SU-DHL-6 (cell line): ENCODE measurements around the gene KRTAP5-2.
"Not testable (repeated sequence)": the region's sequence is repeated elsewhere in the genome, so short reads cannot be mapped to it uniquely, and the experiment has no call there.

Experiments
- H2AFZ ChIP-seq: fragments of 200-600 bp; sonication (generic); 2 replicates; pipeline ENCODE4 v1.6.1; 2014; ENCODE audit warnings: low read depth, mild to moderate bottlenecking, moderate library complexity, mixed read lengths, antibody characterized with exemption, low read length; ENCODE audit not compliant: severe bottlenecking
- H3F3A ChIP-seq: fragments of 200-600 bp; shearing (Covaris generic); 2 replicates; pipeline ENCODE4 v1.6.0; 2016; ENCODE audit warnings: antibody characterized with exemption, mild to moderate bottlenecking; ENCODE audit not compliant: insufficient read depth
- H3K27ac ChIP-seq: fragments of 200-600 bp; sonication (generic); 2 replicates; pipeline ENCODE4 v1.5.1; 2016; ENCODE audit warnings: low read depth, mild to moderate bottlenecking, low read length, moderate library complexity, mixed read lengths
- H3K27me3 ChIP-seq: fragments of 200-600 bp; sonication (generic), shearing (Covaris generic); 2 replicates; pipeline ENCODE4 v1.6.0; 2014; ENCODE audit warnings: mild to moderate bottlenecking, low read length
- H3K36me3 ChIP-seq: fragments of 200-600 bp; sonication (generic); 2 replicates; pipeline ENCODE4 v1.6.1; 2014; ENCODE audit warnings: mild to moderate bottlenecking, low read length, mixed read lengths
- H3K4me2 ChIP-seq: fragments of 300-600, 200-600 bp; shearing (Covaris generic), sonication (generic); 2 replicates; pipeline ENCODE4 v1.6.0; 2014; ENCODE audit warnings: low read length, low read depth, mild to moderate bottlenecking; ENCODE audit not compliant: poor library complexity, severe bottlenecking
- H3K4me3 ChIP-seq: fragments of 200-600 bp; sonication (generic); 2 replicates; pipeline ENCODE4 v1.5.1; 2014; ENCODE audit warnings: antibody characterized with exemption, low read length, mild to moderate bottlenecking, mixed read lengths; ENCODE audit not compliant: insufficient read depth, poor library complexity, severe bottlenecking
- H3K79me2 ChIP-seq: fragments of 200-600 bp; sonication (generic); 2 replicates; pipeline ENCODE4 v1.6.1; 2014; ENCODE audit warnings: mild to moderate bottlenecking, low read length, moderate library complexity; ENCODE audit not compliant: insufficient read depth
- H3K9ac ChIP-seq: fragments of 200-600 bp; sonication (generic); 2 replicates; pipeline ENCODE4 v1.7.0; 2014; ENCODE audit warnings: mild to moderate bottlenecking, low read length
- H3K9me2 ChIP-seq: fragments of 200-600 bp; sonication (generic); replicated peaks from 2 replicates; pipeline ENCODE4 v1.6.1; 2014; ENCODE audit warnings: low read length; ENCODE audit not compliant: insufficient read depth
- H3K9me3 ChIP-seq: fragments of 200-600 bp; sonication (generic); 2 replicates; pipeline ENCODE4 v1.6.1; 2014; ENCODE audit warnings: low read length, mixed read lengths; ENCODE audit not compliant: insufficient read depth
- H4K20me1 ChIP-seq: fragments of 200-600 bp; sonication (generic); 2 replicates; pipeline ENCODE4 v1.6.1; 2014; ENCODE audit warnings: low read depth, mild to moderate bottlenecking, antibody characterized with exemption, low read length, moderate library complexity, mixed read lengths
- EZH2phosphoT487 ChIP-seq: fragments of 200-600 bp; sonication (generic), shearing (Covaris generic); conservative IDR thresholded peaks from 2 replicates; pipeline ENCODE4 v1.6.1; 2018; ENCODE audit warnings: mild to moderate bottlenecking, antibody characterized with exemption, low read length, moderate library complexity, mixed read lengths
- TF ChIP-seq, protein P1 (sequence below): fragments of 200-600 bp; sonication (generic); IDR thresholded peaks from one replicate; pipeline ENCODE4 v1.5.1; 2017; ENCODE audit warnings: antibody characterized with exemption, mild to moderate bottlenecking, low read length, moderate library complexity; ENCODE audit not compliant: insufficient read depth, poor library complexity, severe bottlenecking

The KRTAP5-2 gene

DNA sequence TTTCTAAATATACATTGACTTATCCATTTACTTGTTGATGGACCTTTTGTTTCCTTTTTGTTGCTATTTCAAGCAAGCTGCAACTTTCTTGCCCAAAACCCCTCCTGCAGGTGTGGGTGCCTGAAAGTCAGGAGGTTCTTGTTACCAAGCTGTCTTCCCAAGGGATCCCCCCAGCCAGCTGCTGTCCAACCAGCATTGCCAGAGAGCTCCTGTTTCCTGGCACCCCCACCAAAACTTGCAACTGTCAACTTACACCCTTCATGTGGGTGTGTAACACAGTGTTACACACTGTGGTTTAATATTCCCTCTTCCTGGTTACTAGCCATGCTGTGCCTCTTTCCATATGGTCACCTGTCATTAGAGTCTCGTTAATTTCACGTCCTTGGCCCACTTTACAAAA lies 11.4 kb downstream of the KRTAP5-2 start:
- H3K4me2 ChIP-seq, result no peak overlapping the region
- H3K27ac ChIP-seq, result no peak overlapping the region
- no peaks in the 10 kb centered on the region for H3K27me3 ChIP-seq
- no peak overlapping the region for H3K4me3 ChIP-seq
- H3K9ac ChIP-seq, result no peak overlapping the region
- no peak for TF ChIP-seq EZH2phosphoT487
- TF ChIP-seq, protein P1, sequence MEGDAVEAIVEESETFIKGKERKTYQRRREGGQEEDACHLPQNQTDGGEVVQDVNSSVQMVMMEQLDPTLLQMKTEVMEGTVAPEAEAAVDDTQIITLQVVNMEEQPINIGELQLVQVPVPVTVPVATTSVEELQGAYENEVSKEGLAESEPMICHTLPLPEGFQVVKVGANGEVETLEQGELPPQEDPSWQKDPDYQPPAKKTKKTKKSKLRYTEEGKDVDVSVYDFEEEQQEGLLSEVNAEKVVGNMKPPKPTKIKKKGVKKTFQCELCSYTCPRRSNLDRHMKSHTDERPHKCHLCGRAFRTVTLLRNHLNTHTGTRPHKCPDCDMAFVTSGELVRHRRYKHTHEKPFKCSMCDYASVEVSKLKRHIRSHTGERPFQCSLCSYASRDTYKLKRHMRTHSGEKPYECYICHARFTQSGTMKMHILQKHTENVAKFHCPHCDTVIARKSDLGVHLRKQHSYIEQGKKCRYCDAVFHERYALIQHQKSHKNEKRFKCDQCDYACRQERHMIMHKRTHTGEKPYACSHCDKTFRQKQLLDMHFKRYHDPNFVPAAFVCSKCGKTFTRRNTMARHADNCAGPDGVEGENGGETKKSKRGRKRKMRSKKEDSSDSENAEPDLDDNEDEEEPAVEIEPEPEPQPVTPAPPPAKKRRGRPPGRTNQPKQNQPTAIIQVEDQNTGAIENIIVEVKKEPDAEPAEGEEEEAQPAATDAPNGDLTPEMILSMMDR, result no peak
- H3K79me2 ChIP-seq, result no peaks in the 10 kb centered on the region
- H3K36me3 ChIP-seq, result no peaks in the 10 kb centered on the region
- H3K9me2 ChIP-seq, result no peaks in the 10 kb centered on the region
- no peak overlapping the region for H2AFZ ChIP-seq
- H3F3A ChIP-seq, result no peaks in the 10 kb centered on the region
- no peaks in the 10 kb centered on the region for H3K9me3 ChIP-seq
- no peaks in the 10 kb centered on the region for H4K20me1 ChIP-seq

DNA sequence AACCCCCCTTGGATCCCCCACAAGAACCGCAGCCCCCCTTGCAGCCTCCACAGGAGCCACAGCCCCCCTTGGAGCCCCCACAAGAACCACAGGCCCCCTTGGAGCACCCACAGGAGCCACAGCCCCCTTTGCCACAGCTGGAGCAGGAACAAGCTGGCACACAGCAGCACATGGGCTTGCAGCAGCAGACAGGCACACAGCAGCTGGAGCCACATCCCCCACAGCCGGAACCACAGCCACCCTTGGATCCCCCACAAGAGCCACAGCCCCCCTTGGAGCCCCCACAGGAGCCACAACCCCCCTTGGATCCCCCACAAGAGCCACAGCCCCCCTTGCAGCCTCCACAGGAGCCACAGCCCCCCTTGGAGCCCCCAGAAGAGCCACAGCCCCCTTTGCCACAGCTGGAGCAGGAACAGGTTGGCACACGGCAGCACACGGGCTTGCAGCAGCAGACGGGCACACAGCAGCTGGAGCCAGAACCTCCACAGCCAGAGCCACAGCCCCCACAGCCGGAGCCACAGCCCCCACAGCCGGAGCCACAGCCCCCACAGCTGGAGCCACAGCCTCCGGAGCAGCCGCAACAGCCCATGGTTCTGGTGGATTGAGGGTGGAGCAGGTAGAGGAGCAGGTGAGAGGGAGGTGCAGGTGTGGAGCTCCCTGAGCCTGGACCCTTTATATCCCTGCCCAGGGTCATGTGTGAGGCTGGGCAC lies 13.3 kb downstream of the KRTAP5-2 start, which contains the start of gene KRTAP5-1:
KRTAP5-1 (minus strand) TSS at position 623 of the 710 bp plus-strand sequence; CDS start at position 589, 34 bp downstream.
- not testable (repeated sequence) for H3K79me2 ChIP-seq, H3K27me3 ChIP-seq, H3K9me2 ChIP-seq, H3K4me3 ChIP-seq, H3F3A ChIP-seq, H3K27ac ChIP-seq, H2AFZ ChIP-seq, H3K36me3 ChIP-seq, H4K20me1 ChIP-seq, H3K4me2 ChIP-seq, H3K9ac ChIP-seq, H3K9me3 ChIP-seq

DNA sequence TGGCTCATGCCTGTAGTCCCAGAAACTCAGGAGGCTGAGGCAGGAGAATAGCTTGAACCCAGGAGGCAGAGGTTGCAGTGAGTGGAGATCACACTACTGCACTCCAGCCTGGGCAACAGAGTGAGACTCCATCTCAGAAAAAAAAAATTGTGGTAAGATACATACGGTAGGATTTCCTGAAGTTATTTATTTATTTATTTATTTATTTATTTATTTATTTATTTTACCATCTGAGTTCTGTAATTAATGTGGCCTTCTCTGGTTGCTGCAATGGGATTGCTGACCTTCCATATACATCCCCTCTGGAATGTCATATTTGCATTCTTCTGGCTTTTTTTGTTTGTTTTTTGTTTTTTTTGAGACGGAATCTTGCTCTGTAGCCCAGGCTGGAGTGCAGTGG lies 15.2 kb downstream of the KRTAP5-2 start:
- H3K27ac ChIP-seq, H3K4me2 ChIP-seq, H2AFZ ChIP-seq, H4K20me1 ChIP-seq, H3K9me3 ChIP-seq, H3K27me3 ChIP-seq, H3K79me2 ChIP-seq, H3K36me3 ChIP-seq, H3F3A ChIP-seq, H3K4me3 ChIP-seq, H3K9ac ChIP-seq, H3K9me2 ChIP-seq: not testable (repeated sequence)

DNA sequence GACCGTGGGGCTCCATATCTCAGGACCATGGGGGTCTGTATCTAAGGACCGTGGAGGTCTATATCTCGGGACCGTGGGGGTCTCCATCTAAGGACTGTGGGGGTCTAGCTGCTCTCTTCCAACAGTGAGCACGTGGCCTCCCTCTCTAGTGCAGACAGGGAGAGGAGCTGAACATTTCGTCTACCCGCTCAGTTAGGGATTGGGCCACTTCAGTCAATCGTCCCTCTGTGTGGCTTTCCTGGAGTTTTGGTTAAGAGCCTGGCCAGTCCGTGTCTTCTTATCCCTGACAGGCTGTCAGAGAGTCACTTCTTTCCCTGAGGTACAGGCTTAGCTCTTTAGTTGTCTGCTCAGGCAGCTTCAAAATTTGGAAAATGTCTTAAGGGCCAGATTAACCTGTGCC lies 16.1 kb downstream of the KRTAP5-2 start:
- Histone ChIP-seq H3K9ac (no peak overlapping the region), H3K27ac (no peak overlapping the region), H3K4me2 (no peak overlapping the region), H4K20me1 (no peaks in the 10 kb centered on the region), H3K36me3 (no peaks in the 10 kb centered on the region), H3K9me2 (no peaks in the 10 kb centered on the region), H3K9me3 (no peaks in the 10 kb centered on the region), H3F3A (no peaks in the 10 kb centered on the region), H3K27me3 (no peaks in the 10 kb centered on the region), H3K79me2 (no peaks in the 10 kb centered on the region), H2AFZ (no peak overlapping the region), H3K4me3 (no peak overlapping the region)
- no peak for TF ChIP-seq EZH2phosphoT487
- TF ChIP-seq, protein P1, result no peak
